Vagina (tissue), 2 donors: ENCODE measurements around the gene ARID1A. TPM values are rescaled to one million over a fixed set of nuclear protein-coding genes. Genes with fewer than 3 reads are reported as not detected.

Experiments
- DNase-seq, 2 donors: peaks; one replicate each; pipeline ENCODE4 v3.0.0-alpha.2; 2017; ENCODE audit errors: extremely low spot score in 2 of 2
- H3K27ac ChIP-seq: fragments of 200-600 bp; sonication (generic); one replicate; pipeline ENCODE4 v1.5.1; 2019
- H3K27me3 ChIP-seq: fragments of 200-600 bp; sonication (generic); one replicate; pipeline ENCODE4 v1.5.1; 2019
- H3K36me3 ChIP-seq, 2 donors: fragments of 200-600 bp; sonication (generic); one replicate each; pipeline ENCODE4 v1.5.1; 2017 to 2019
- H3K4me1 ChIP-seq: fragments of 200-600 bp; sonication (generic); one replicate; pipeline ENCODE4 v1.5.1; 2019
- H3K4me3 ChIP-seq, 2 donors: fragments of 200-600 bp; sonication (generic); 1 replicate in 1 of 2; 2 replicates in 1 of 2; pipeline ENCODE4 v1.5.1; 2016 to 2019
- H3K9me3 ChIP-seq: fragments of 200-600 bp; sonication (generic); one replicate; pipeline ENCODE4 v1.5.1; 2019
- CTCF ChIP-seq, 3 experiments: fragments of 450-650 bp in 2 of 3; fragments of 200-600 bp in 1 of 3; sonication (generic) in 1 of 3; IDR thresholded peaks; one replicate each; pipeline ENCODE4 v1.5.1; 2017 to 2019; ENCODE audit warnings: antibody characterized with exemption in 3 of 3, mild to moderate bottlenecking in 2 of 3, moderate library complexity in 2 of 3
- POLR2A ChIP-seq, 2 donors: fragments of 450-650 bp; IDR thresholded peaks; one replicate each; pipeline ENCODE4 v1.6.1; 2017; ENCODE audit warnings: antibody characterized with exemption in 2 of 2, mild to moderate bottlenecking in 2 of 2, moderate library complexity in 2 of 2
- POLR2AphosphoS5 ChIP-seq, 2 donors: sonication (generic); formaldehyde crosslinking; IDR thresholded peaks; one replicate each; pipeline ENCODE4 v1.9.0; 2017; ENCODE audit warnings: antibody characterized with exemption in 2 of 2, mild to moderate bottlenecking in 2 of 2, low read depth in 1 of 2; ENCODE audit not compliant: insufficient read depth in 1 of 2
- intact Hi-C: fragments of 100-400 bp; cut with DNase I; formaldehyde crosslinking; loops from one replicate; pipeline ENCODE4 v1.15.1; 2023
- total RNA-seq: library from RNA; depleted of rRNA; stranded (reverse); fragments of >200 nt; gene quantifications from one replicate; pipeline ENCODE4 v1.2.3, GENCODE V29; 2016

ARID1A gene
- total RNA-seq, 1 donor from 2014 or later, result 91.6 TPM

DNA sequence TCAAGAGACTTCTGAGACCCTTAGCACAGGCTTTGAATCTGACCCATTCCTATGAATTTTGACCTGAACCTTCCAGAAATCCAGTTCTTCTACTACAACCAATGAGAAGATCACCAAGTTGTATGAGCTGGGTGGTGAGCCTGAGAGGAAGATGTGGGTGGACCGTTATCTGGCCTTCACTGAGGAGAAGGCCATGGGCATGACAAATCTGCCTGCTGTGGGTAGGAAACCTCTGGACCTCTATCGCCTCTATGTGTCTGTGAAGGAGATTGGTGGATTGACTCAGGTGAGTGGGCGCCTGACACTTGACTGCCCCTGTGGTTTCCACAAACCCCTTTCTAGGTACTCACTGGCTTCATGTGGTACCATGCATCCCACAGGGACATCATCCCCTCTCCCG is 71.9 kb downstream of the ARID1A start:
- intact Hi-C loops, result no loop called here
- no peak overlapping the region for H3K27ac ChIP-seq
- H3K36me3 ChIP-seq, result peaks cover 0 to 90% of the 10 kb centered on the region in 2 donors
- no peak for TF ChIP-seq POLR2A (IDR thresholded peaks at IDR 0.05)
- TF ChIP-seq POLR2AphosphoS5 (IDR thresholded peaks at IDR 0.05; ENCODE audit: insufficient read depth in 1 of 2, low read depth in 1 of 2), result no peak
- TF ChIP-seq CTCF (IDR thresholded peaks at IDR 0.05), result no peak
- no peaks in the 10 kb centered on the region for H3K27me3 ChIP-seq
- H3K4me3 ChIP-seq, result no peak overlapping the region
- no peak for DNase-seq
- H3K4me1 ChIP-seq, result peaks cover 35% of the 10 kb centered on the region
- no peaks in the 10 kb centered on the region for H3K9me3 ChIP-seq

GRCh38 chr1:26768755-26769154 is 72.9 kb downstream of the ARID1A start:
- Histone ChIP-seq H3K4me1 (peaks cover 35% of the 10 kb centered on the region), H3K27me3 (no peaks in the 10 kb centered on the region), H3K27ac (no peak overlapping the region), H3K36me3 (peaks cover 7 to 90% of the 10 kb centered on the region in 2 donors), H3K9me3 (no peaks in the 10 kb centered on the region), H3K4me3 (no peak overlapping the region)
- TF ChIP-seq CTCF (IDR thresholded peaks at IDR 0.05), result no peak
- TF ChIP-seq POLR2AphosphoS5 (IDR thresholded peaks at IDR 0.05; ENCODE audit: insufficient read depth in 1 of 2, low read depth in 1 of 2), result peak in 1 of 2 donors; percentile 32
- no peak for DNase-seq
- intact Hi-C loops, result no loop called here

DNA sequence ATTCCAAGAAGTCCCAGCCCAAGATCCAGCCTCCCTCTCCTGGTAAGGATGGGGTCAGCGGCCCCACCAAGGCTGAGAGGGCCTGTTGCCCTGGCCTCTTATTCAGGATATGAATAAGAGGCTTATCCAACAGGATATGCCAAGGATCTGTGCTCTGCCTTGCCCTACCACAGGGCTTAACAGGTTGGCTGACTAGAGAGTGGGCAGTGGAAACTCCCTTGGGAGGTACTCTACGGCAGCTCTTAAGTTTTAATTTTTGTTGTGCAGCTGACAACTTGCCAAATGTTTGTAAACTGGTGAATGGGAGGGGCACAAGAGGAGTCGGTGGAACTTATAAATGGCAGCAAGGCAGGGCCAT is 75.4 kb downstream of the ARID1A start:
- peaks cover 35% of the 10 kb centered on the region for H3K4me1 ChIP-seq
- no peak for TF ChIP-seq POLR2AphosphoS5 (IDR thresholded peaks at IDR 0.05; ENCODE audit: insufficient read depth in 1 of 2, low read depth in 1 of 2)
- TF ChIP-seq CTCF (IDR thresholded peaks at IDR 0.05), result no peak
- no peak for TF ChIP-seq POLR2A (IDR thresholded peaks at IDR 0.05)
- intact Hi-C loops, result no loop called here
- no peak overlapping the region for H3K4me3 ChIP-seq
- no peaks in the 10 kb centered on the region for H3K9me3 ChIP-seq
- H3K36me3 ChIP-seq, result peaks cover 18 to 92% of the 10 kb centered on the region in 2 donors
- H3K27ac ChIP-seq, result peak overlapping the region; percentile 62
- no peaks in the 10 kb centered on the region for H3K27me3 ChIP-seq
- DNase-seq, result no peak

DNA sequence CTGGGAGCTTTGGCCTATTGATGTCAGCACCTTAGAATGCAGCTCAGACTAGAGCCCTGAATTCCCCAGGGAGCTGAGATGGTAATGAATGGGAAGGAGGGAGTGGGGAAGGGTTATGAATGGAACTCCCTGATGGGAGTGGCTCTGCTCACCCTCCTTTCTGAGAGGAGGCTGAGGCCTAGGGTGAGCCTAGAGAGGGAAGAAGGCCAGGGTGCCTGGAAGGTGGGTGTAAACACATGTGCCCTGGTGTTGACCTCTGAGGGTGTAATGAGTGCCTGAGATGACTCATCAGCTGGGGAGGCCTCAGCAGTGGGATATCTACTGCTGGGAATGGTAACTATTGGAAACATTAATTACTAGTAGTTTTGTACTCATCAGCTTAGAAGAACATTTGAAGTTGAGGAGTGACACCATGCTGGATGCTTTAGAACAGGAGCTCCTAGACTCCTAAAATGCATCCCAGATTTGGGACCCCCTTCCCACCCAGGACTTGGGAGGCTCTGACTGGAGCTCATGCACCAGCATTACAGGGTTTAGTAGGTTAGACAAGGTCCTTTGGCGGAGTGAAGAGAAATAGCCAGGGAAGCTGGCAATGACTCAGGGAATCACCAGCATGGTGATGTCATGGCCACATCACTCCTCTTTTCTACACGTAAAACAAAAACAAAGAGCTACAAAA is 76.0 kb downstream of the ARID1A start:
- Histone ChIP-seq H3K36me3 (peaks cover 18 to 92% of the 10 kb centered on the region in 2 donors), H3K27me3 (no peaks in the 10 kb centered on the region), H3K27ac (peak overlapping the region; percentile 62), H3K4me1 (peaks cover 35% of the 10 kb centered on the region), H3K9me3 (no peaks in the 10 kb centered on the region), H3K4me3 (no peak overlapping the region)
- intact Hi-C loops, result no loop called here
- peak in 1 of 2 donors; percentile 23 for TF ChIP-seq POLR2AphosphoS5 (IDR thresholded peaks at IDR 0.05; ENCODE audit: insufficient read depth in 1 of 2, low read depth in 1 of 2)
- no peak for TF ChIP-seq POLR2A (IDR thresholded peaks at IDR 0.05)
- no peak for TF ChIP-seq CTCF (IDR thresholded peaks at IDR 0.05)
- DNase-seq, result no peak

GRCh38 chr1:26772687-26773086 is 76.9 kb downstream of the ARID1A start:
- Histone ChIP-seq H3K27me3 (no peaks in the 10 kb centered on the region), H3K4me1 (peaks cover 35% of the 10 kb centered on the region), H3K36me3 (peaks cover 18 to 91% of the 10 kb centered on the region in 2 donors), H3K4me3 (no peak overlapping the region), H3K27ac (peak overlapping the region; percentile 62), H3K9me3 (no peaks in the 10 kb centered on the region)
- TF ChIP-seq POLR2A (IDR thresholded peaks at IDR 0.05) (no peak), CTCF (IDR thresholded peaks at IDR 0.05) (no peak), POLR2AphosphoS5 (IDR thresholded peaks at IDR 0.05; ENCODE audit: insufficient read depth in 1 of 2, low read depth in 1 of 2) (no peak)
- DNase-seq, result no peak
- intact Hi-C loops, result no loop called here
